HL-60 (cell line): ENCODE data around the gene RSAD2.
A peak's percentile ranks its signal among the peaks of the same experiment; 100 is the strongest.

Experiments used
- DNase-seq, 2 experiments: peaks; one replicate each; pipeline ENCODE4 v3.0.0-alpha.2; 2010 to 2020; ENCODE audit warnings: low read depth in 1 of 2, low spot score in 1 of 2
- H3K27ac ChIP-seq: fragments of 250-450 bp; sonication (Bioruptor Pico); replicated peaks from 2 replicates; pipeline ENCODE4 v1.5.1; 2020; ENCODE audit warnings: mild to moderate bottlenecking, moderate library complexity
- H3K27me3 ChIP-seq: fragments of 250-450 bp; sonication (Bioruptor Pico); 2 replicates; pipeline ENCODE4 v1.5.1; 2021; ENCODE audit warnings: mild to moderate bottlenecking, moderate library complexity; ENCODE audit not compliant: insufficient read depth, poor library complexity, severe bottlenecking
- H3K4me3 ChIP-seq: replicated peaks from 2 replicates; pipeline ENCODE4 v1.5.1; 2011; ENCODE audit warnings: mild to moderate bottlenecking, control low read depth, low read length; ENCODE audit not compliant: insufficient read depth
- CTCF ChIP-seq: IDR thresholded peaks from one replicate; pipeline ENCODE4 v1.5.1; 2011; ENCODE audit warnings: low read length, control low read depth, inconsistent platforms; ENCODE audit not compliant: insufficient read depth
- GABPA ChIP-seq: IDR thresholded peaks from 2 replicates; pipeline ENCODE4 v1.6.1; 2012; ENCODE audit warnings: low read depth
- POLR2AphosphoS5 ChIP-seq: IDR thresholded peaks from 2 replicates; pipeline ENCODE4 v1.6.1; 2012; ENCODE audit warnings: low read depth
- REST ChIP-seq: IDR thresholded peaks from 2 replicates; pipeline ENCODE4 v1.6.1; 2012; ENCODE audit warnings: low read depth; ENCODE audit not compliant: insufficient replicate concordance
- SPI1 ChIP-seq: IDR thresholded peaks from 2 replicates; pipeline ENCODE4 v1.6.1; 2012; ENCODE audit warnings: low read depth, mild to moderate bottlenecking, borderline replicate concordance

The RSAD2 gene

GRCh38 chr2:6863792-6864191 lies 13.8 kb upstream of the RSAD2 start:
- Histone ChIP-seq H3K27me3 (no peaks in the 10 kb centered on the region), H3K4me3 (no peak overlapping the region), H3K27ac (no peak overlapping the region)
- TF ChIP-seq GABPA (no peak), SPI1 (no peak), CTCF (no peak), REST (no peak), POLR2AphosphoS5 (no peak)
- DNase-seq = no peak

GRCh38 chr2:6864231-6864754 lies 13.3 kb upstream of the RSAD2 start:
- no peak overlapping the region for H3K4me3 ChIP-seq
- H3K27ac ChIP-seq = no peak overlapping the region
- no peak for TF ChIP-seq GABPA
- no peak for TF ChIP-seq POLR2AphosphoS5
- no peak for TF ChIP-seq REST
- TF ChIP-seq SPI1 = no peak
- TF ChIP-seq CTCF = no peak
- H3K27me3 ChIP-seq = no peaks in the 10 kb centered on the region
- DNase-seq = no peak

GRCh38 chr2:6864923-6865345 lies 12.6 kb upstream of the RSAD2 start:
- Histone ChIP-seq H3K4me3 (peak overlapping the region; percentile 56), H3K27me3 (no peaks in the 10 kb centered on the region), H3K27ac (no peak overlapping the region)
- TF ChIP-seq CTCF (no peak), REST (no peak), GABPA (no peak), POLR2AphosphoS5 (no peak), SPI1 (no peak)
- DNase-seq = no peak
